ENCODE data around the gene BMX.

DNA sequence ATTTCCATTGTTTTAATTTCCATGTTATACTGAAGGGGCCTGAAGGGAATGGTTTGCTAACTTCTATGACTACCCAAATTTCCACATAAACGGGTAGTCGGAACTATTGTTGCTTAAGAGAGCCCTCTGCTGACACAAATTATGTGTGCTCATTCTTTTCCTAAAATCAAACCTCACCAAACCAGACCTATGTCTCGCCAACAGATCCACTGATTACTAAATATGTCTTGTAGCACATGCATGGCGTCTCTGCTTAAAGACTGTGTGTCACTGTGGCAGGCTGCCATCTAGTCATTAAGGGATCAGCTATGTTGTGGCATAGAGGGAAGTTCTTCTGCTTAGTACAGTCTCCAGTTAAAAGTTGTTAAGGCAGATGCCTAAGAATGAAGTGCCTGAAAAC is 32.6 kb upstream of the BMX start:
- TF ChIP-seq, protein P1, sequence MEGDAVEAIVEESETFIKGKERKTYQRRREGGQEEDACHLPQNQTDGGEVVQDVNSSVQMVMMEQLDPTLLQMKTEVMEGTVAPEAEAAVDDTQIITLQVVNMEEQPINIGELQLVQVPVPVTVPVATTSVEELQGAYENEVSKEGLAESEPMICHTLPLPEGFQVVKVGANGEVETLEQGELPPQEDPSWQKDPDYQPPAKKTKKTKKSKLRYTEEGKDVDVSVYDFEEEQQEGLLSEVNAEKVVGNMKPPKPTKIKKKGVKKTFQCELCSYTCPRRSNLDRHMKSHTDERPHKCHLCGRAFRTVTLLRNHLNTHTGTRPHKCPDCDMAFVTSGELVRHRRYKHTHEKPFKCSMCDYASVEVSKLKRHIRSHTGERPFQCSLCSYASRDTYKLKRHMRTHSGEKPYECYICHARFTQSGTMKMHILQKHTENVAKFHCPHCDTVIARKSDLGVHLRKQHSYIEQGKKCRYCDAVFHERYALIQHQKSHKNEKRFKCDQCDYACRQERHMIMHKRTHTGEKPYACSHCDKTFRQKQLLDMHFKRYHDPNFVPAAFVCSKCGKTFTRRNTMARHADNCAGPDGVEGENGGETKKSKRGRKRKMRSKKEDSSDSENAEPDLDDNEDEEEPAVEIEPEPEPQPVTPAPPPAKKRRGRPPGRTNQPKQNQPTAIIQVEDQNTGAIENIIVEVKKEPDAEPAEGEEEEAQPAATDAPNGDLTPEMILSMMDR (IDR thresholded peaks at IDR 0.05): peak in 2 of 3 experiments; percentile 25 to 43
- TF ChIP-seq POLR2AphosphoS5 (IDR thresholded peaks at IDR 0.05; ENCODE audit: insufficient read depth in 1 of 2, low read depth in 1 of 2) (peak in 1 of 2 donors; percentile 73), POLR2A (IDR thresholded peaks at IDR 0.05) (no peak)

Measured in vagina (tissue), 2 donors.